Measurements from ENCODE around the gene KSR2. TPM values are rescaled to one million over a fixed set of nuclear protein-coding genes. Genes with fewer than 3 reads are reported as not detected.
"Not testable (repeated sequence)": the region's sequence is repeated elsewhere in the genome, so short reads cannot be mapped to it uniquely, and the experiment has no call there.

KSR2 gene
- under 1 TPM; under 0.01 to 0.20 (median 0.01) TPM for polyA plus RNA-seq

DNA sequence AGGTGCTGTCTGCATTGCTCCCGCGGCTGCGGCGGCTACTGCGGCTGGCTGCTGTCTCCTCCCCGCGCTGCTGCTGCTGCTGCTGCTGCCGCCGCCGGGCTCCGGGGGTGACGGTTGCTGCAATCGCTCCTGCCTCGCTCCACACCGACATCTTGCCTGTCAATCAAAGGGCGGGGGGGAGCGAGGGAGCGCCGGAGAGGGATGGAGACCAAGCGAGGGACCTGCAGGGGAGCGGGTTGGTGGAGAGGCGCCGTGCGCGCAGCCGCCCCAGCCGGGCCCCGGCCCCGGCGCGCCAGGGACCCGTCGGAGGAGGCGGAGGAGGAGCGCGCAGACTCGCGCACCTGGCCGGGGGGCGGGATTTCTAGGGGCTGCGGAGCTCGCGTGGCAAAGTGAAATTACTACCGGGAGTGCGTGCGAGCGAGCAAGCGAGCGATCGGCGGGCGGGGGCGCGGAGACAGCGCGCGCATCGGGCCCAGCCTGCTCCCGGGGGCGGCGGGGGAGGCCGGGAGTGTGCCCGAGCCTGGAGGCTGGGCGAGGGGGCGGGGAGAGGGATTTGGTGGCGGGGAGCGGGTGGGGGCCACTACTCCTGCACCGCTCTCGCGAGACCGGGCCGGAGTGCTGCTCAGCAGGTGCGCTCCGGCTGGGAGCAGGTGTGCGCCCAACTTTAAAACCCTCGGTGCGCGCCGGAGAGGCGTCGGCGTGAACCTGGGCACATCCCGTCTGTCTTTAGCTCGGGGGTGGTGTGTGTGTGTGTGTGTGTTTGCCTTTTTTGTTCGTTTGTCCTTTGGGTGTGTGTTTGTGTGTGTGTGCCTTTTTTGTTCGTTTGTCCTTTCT lies at the start of gene KSR2:
Gene KSR2, minus strand, starts transcription at position 165 of the 834 bp plus-strand sequence. CDS start 735 bp downstream, outside the sequence.
- H3K27ac ChIP-seq (ENCODE audit: low read depth, low read length) = no peak within 1 kb of the TSS
- WGBS, 3 donors = 0 to 2% (median 1%) methylated on average over 66 to 86 of the region's 86 CpGs

DNA sequence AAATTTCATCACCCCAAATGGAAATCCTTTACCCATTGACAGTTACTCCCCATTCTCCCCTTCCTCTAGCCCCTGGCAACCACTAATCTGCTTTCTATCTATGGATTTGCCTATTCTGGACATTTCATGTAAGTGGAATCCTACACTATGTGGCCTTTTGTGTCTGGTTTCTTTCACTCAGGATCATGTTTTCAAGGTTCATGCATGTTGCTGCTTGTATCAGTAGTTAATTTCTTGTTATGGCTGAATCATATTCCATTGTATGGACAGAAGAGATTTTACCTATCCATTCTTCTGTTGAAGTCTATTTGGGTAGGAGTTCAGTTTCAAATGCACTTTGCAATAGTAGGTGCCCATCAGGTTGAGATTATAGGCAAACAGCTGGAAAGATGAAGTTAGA lies 49.1 kb upstream of the KSR2 start:
- no peak overlapping the region for H3K27ac ChIP-seq (ENCODE audit: low read depth, low read length)

GRCh38 chr12:118016424-118017264 lies 47.9 kb upstream of the KSR2 start, which contains the start of gene RFC5:
RFC5 (plus strand) TSS chr12:118016703; CDS start chr12:118016828, 125 bp downstream.
- no peak within 1 kb of the TSS for H3K27ac ChIP-seq (ENCODE audit: low read depth, low read length)
- WGBS, 3 donors = 0 to 1% (median 1%) methylated on average over 46 to 61 of the region's 61 CpGs

DNA sequence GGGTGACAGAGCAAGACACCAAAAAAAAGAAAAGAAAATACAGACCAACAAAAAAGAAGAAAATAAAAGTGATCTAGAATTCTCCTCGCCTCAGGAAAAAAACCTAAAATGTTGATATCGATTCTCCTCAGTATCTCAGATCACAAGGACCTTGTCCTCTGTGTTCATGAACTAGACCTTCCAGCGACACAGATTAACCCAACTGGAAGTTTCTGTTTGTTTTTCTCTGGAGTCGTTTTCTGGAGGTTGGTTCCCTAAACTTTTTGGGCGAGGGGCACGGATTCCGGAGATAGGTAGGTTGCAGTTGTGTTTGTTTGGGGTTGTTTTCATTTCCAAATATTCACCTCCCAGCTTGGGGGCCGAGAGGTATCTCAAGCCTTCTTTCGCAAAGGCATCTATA lies 47.2 kb upstream of the KSR2 start:
- 11 to 35% (median 27%) methylated on average over 9 of the region's 9 CpGs for WGBS, 3 donors
- H3K27ac ChIP-seq (ENCODE audit: low read depth, low read length) = no peak overlapping the region

GRCh38 chr12:118015306-118015705 lies 46.5 kb upstream of the KSR2 start:
- H3K27ac ChIP-seq (ENCODE audit: low read depth, low read length) = no peak overlapping the region
- 89 to 95% (median 91%) methylated on average over 2 of the region's 2 CpGs for WGBS, 3 donors

GRCh38 chr12:118013283-118013682 lies 44.5 kb upstream of the KSR2 start:
- no peak overlapping the region for H3K27ac ChIP-seq (ENCODE audit: low read depth, low read length)
- whole genome bisulfite sequencing, 3 donors = 85 to 94% (median 94%) methylated on average over 3 of the region's 3 CpGs

DNA sequence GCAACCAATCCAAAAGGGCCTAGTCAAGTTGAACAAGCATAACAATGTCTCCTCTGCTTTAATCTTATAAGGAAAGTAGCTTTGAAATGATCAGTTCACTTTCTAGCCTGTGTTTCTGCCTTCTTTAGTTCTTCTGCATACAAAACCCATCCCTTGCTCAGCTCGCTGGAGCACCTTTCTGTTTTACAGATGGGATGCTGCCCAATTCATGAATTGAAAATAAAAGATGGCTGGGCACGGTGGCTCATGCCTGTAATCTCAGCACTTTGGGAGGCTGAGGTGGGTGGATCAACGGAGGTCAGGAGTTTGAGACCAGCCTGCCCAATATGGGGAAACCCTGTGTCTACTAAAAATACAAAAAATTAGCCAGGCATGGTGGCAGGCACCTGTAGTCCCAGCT lies 43.2 kb upstream of the KSR2 start:
- WGBS, 3 donors = 93 to 96% (median 94%) methylated on average over 3 of the region's 3 CpGs

GRCh38 chr12:118011377-118011776 lies 42.6 kb upstream of the KSR2 start:
- 96 to 98% (median 97%) methylated on average over 3 of the region's 3 CpGs for WGBS, 3 donors
- no peak overlapping the region for H3K27ac ChIP-seq (ENCODE audit: low read depth, low read length)

More for the DNA sequence above, 43.2 kb upstream of the KSR2 start:
- H3K27ac ChIP-seq (ENCODE audit: low read depth, low read length) = no peak overlapping the region

DNA sequence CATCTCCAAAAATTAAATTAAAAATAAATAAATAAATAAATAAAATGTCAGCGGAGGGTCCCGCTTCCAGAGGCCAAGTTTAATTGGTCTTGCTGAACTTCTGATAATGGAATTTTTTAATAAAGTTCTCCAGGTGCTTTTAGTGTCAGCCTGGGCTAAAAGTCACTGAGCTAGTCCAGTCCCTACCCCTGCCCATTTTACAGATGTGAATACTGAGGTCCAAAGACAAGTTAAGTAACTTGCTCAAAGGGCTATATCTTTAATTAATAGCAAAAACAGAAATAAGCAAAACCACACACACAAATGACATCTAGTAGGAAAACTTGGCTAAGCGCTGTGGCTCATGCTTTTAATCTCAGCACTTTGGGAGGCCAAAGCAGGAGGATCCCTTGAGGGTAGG lies 42.1 kb upstream of the KSR2 start:
- WGBS, 3 donors = 96 to 99% (median 98%) methylated on average over 3 of the region's 3 CpGs

DNA sequence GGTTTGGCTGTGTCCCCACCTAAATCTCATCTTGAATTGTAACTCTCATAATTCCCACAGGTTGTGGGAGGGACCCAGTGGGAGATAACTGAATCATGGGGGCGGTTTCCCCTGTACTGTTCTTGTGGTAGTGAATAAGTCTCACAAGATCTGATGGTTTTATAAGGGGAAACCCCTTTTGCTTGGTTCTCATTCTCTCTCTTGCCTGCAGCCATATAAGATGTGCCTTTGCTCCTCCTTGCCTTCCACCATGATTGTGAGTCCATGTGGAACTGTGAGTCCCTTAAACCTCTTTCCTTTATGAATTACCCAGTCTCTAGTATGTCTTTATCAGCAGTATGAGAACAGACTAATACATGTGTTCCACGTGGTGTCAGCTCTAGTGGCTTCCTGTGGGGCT lies 31.0 kb upstream of the KSR2 start:
- H3K27ac ChIP-seq (ENCODE audit: low read depth, low read length) = not testable (repeated sequence)
- WGBS, 3 donors = 66 to 68% (median 67%) methylated on average over 2 of the region's 2 CpGs

More for the DNA sequence above, 42.1 kb upstream of the KSR2 start:
- H3K27ac ChIP-seq (ENCODE audit: low read depth, low read length) = no peak overlapping the region

- 79 to 94% (median 85%) methylated on average over 2 of the region's 2 CpGs for WGBS, 3 donors
These were observed 29.9 kb upstream of the KSR2 start for GRCh38 chr12:117998719-117999118.

DNA sequence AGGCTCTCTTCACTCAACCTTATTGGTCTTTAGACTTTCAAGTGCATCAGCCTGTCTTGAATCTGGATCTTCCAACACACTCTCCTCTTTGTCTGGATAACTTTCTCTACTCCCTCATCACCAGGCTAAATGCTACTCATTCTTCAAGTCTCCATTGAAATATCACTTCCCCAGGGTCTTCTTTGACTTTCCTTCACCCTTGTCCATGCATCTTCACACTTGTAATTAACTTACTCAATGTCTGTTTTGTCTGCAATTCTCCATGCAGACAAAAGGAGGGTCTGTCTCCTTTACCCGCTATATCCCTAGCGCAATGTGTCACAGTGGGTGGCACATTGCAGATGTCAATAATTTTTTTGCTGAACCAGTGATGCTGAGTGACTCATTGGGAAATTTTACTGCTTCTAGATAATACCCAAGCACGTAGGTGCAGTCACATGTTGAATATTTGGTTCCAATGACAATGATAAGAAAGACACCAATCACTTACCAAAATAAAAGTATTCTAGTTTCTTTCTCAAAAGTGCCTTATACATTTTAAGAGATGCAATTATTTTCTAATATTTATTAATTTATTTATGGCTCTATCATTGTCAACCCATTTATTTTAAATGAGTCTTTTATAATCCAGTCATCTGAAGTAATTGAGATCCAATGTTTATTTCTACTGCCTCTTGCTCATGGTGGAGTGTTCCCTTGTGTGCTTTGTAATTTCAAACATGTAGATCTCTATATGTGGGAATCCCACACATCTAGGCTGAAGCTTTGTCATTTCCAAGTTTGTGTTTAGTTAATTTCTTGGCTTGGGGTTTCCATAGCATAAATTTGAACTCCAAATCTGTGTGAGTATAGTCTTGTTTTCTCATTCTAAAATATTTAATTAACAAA lies 26.0 kb upstream of the KSR2 start:
- 76 to 81% (median 79%) methylated on average over 3 of the region's 3 CpGs for WGBS, 3 donors
- no peak overlapping the region for H3K27ac ChIP-seq (ENCODE audit: low read depth, low read length)

More at GRCh38 chr12:117998719-117999118, 29.9 kb upstream of the KSR2 start:
- H3K27ac ChIP-seq (ENCODE audit: low read depth, low read length) = no peak overlapping the region

DNA sequence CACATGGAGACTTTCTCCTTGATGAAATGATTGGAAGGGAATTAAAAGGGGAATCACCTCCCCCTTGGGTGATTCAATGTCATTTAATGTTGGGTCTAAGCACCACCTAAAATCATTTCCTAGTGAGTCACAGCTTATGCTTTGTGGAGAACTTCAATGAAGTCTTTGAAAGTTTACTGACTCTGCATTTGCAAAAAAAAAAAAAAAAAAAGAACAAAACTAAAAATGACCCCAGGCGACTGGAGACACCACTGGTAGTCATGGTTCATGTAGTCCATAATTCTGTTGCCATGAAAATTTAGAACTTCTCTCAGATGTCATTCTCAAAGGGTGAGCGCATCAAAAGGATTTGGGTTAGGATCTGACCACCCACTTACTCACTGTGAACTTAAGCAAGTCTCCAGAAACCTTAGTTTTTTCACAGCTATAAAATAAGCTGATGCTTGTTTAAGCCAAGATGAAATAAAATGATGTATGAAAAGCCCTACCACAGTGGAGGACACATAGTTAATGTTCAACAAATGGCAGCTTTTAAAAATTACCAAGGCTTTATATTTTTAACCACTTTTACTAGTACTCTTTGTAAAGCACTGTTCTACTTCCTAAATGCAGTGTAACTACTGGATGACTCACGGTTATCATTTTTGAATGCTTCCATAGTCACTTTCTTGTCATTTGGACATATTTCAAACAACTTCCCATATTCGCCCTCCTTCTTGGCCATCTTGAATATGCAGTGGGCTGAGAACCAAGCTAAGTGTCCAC lies 18.1 kb upstream of the KSR2 start:
- 69 to 80% (median 75%) methylated on average over 4 of the region's 4 CpGs for WGBS, 3 donors

GRCh38 chr12:117985182-117985581 lies 16.4 kb upstream of the KSR2 start:
- H3K27ac ChIP-seq (ENCODE audit: low read depth, low read length) = no peak overlapping the region
- 79 to 87% (median 84%) methylated on average over 2 of the region's 2 CpGs for WGBS, 3 donors

More for the DNA sequence above, 18.1 kb upstream of the KSR2 start:
- H3K27ac ChIP-seq (ENCODE audit: low read depth, low read length) = no peak overlapping the region

DNA sequence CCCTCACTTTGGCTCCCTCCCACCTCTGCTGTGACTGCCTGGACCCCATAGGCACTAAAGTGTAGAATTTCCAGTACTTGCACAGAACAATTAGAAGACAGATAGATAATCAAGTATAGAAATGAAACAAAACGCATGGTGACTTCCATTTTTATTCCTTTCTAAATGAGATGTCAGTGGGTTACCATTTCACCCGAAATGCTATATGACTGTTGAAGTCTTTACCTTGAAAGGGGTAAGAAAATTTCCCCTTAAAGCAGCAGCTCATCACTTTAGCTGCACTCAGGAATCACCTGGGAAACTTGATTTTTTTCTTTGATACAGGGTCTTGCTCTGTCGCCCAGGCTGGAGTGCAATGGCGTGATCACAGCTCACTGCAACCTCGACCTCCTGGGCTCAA lies 12.5 kb upstream of the KSR2 start:
- H3K27ac ChIP-seq (ENCODE audit: low read depth, low read length) = no peak overlapping the region
- WGBS, 3 donors = 73 to 78% (median 77%) methylated on average over 5 of the region's 5 CpGs

- no peak overlapping the region for H3K27ac ChIP-seq (ENCODE audit: low read depth, low read length)
- 58 to 86% (median 69%) methylated on average over 4 of the region's 4 CpGs for WGBS, 3 donors
These were observed 11.8 kb upstream of the KSR2 start for GRCh38 chr12:117980616-117981015.

DNA sequence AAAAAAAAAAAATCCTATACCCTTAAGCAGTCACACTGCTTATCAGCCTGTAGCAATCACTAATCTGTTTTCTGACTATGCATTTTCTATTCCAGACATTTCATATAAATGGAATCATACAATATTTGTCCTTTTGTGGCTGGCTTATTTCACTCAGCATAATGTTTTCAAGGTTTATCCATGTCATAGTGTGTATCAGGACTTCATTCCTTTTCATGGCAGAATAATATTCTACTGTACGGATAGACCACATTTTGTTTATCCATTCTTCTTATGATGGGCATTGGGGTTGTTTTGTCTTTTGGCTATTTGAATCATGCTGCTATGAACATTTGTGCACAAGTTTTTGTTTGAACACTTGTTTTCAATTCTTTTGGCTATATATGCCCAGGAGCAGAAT lies 8.6 kb upstream of the KSR2 start:
- H3K27ac ChIP-seq (ENCODE audit: low read depth, low read length) = no peak overlapping the region
- WGBS, 3 donors = 91 to 97% (median 94%) methylated on average over 1 of the region's 1 CpG

- WGBS, 3 donors = 76 to 82% (median 81%) methylated on average over 3 of the region's 3 CpGs
- H3K27ac ChIP-seq (ENCODE audit: low read depth, low read length) = no peak overlapping the region
These were observed 6.2 kb upstream of the KSR2 start for GRCh38 chr12:117975006-117975405.

All from adipose tissue (tissue), 3 donors.